Renal cortex interstitium (tissue), 11 donors: ENCODE measurements around the gene LIFR. TPM values are rescaled to one million over a fixed set of nuclear protein-coding genes. Genes with fewer than 3 reads are reported as not detected.

Experiments
- DNase-seq, 11 donors: peaks; one replicate each; pipeline ENCODE4 v3.0.0-alpha.2; 2013; ENCODE audit warnings: low read depth in 9 of 11, low spot score in 4 of 11; ENCODE audit errors: extremely low read depth in 1 of 11
- polyA plus RNA-seq, 3 donors: library from polyadenylated mRNA; unstranded; fragments of 120-200 nt; gene quantifications; one replicate each; pipeline ENCODE4 v1.2.1, GENCODE V29; 2013; ENCODE audit not compliant: insufficient read length in 3 of 3

The LIFR gene
- polyA plus RNA-seq, 3 donors: 74.6 to 96.9 (median 82.8) TPM

DNA sequence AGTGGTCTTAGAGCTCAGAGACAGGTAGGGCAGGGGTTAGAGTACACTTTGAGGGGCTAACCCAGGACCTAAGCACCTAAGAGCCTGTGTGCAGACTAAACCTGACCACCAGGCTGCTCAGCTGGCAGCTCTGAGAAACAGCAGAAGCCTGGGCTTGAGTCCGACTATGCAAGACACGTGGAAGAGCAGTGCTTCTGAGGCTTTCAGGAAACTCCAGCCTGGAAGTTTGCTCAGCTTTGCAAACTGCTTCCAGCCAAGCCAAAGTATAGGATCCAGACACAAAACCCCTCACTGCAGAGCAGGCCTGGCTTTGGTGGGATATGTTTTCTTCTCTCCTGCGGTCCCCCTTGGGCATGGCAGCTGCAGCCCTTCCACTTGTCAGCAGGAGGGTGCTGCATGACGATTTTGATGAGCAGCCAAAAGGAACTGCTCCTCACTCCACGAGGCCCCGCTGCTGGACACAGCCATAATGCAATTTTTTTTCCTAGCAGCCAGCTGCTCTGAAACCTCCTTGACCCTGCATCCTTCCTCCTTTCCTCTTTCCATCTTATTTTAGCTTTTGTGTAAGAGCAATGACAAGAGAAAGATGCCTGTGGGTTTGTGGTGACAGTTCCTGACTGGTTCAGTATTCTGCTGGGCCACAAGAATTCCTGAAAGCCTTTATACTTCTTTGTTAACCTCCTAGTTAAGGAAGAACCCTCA lies 123.1 kb downstream of the LIFR start:
- peak in 10 of 11 donors; percentile 56 to 80 (median 72) for DNase-seq

DNA sequence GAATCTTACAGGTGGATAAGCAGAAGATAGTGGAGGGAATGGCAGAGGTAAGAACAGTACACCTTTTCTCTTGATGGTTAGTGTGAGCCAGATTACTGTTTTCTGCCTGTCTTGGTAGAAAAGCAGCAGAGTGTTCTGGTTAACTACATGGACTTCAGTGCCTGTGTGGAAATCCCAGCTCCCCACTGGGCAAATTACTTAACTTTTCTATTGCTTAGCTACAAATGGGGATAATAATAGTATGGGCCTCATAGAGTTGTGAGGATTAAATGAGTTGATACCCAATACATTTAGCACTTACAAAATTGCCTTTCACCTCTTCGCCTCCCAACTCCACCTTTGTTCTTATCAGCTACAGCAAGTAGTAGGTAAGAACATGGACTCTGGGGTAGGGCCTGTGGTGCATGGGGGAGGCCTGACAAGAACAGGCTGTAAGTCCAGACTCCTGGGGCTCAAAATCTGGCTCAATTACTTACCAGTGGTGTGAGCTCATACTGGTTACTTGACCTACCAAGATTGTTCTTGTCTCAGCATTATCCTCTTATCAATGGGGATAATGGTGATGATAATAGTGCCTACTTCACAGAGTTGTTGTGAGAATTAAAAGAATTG lies 125.1 kb downstream of the LIFR start:
- DNase-seq: no peak

DNA sequence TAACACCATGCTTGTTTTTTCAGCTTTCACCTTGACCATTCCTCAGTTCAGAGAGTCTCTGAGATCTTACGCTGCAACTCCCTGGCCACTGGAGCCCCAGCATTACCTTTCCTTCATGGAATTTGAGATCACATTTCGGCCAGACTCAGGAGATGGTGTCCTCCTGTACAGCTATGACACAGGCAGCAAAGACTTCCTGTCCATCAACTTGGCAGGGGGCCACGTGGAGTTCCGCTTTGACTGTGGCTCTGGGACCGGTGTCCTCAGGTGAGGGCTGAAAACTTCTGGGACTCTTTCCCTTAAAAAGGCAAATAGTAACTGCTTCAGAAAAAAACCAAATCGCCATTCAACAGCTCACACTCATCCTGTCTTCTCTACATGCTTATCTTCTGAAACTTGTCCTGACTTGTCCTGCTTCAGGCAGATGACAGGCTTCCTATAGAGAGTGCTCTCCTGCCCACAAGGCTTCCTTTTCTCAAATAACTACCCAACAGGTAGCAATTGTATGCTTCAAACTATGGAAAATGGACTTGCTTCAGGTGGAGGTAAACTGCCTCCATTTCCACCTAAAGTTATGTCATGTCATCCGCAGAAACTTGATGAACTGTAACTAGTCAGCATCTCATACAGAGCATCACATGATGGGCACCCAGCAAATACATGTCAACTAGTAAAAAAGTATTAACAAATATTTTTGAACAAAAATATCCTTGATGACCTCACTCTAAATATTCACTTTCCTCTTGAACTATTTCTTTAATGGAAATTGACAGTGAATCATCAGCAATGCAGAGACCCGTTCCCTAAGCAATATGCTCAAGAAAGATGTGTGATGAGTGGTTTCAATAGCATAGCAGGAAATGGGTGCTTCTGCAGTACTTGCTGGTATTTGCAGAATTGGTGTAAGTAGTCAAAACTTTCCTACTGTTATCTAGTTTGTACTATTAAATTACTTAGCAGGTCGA lies 129.2 kb downstream of the LIFR start:
- no peak for DNase-seq

DNA sequence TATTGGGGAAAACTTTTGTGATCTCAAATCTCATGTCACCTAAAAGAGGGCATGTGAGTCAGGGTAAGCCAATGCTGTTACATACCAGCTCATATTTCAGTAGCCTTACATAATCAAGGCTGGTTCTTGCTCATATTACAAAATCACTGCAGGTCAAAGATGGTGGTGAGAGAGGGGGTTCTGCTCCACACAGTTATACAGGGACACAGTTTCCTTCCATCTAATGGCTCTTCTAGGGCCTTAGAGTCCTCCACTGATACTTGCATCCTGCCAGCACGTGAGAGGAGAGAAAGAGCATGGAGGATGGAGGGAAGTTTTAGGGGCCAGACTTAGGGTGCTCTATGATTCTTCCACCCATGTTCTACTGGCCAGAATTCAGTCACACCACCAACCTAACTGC lies 130.0 kb downstream of the LIFR start:
- DNase-seq: no peak
